Osteocyte (in vitro differentiated cells): Measurements from ENCODE around the gene NCOA3. TPM values are rescaled to one million over a fixed set of nuclear protein-coding genes. Genes with fewer than 3 reads are reported as not detected.
A peak's percentile ranks its signal among the peaks of the same experiment; 100 is the strongest.
"Not testable (repeated sequence)": the region's sequence is repeated elsewhere in the genome, so short reads cannot be mapped to it uniquely, and the experiment has no call there.

Source experiments
- DNase-seq: peaks from one replicate; pipeline ENCODE4 v3.0.0; 2021; ENCODE audit warnings: mixed read lengths; ENCODE audit not compliant: unreplicated experiment; ENCODE audit errors: extremely low spot score
- H3K27ac Mint-ChIP-seq: one replicate; pipeline ENCODE4 v1.8.0; 2021; ENCODE audit warnings: mild to moderate bottlenecking, mixed read lengths; ENCODE audit not compliant: unreplicated experiment
- H3K27me3 Mint-ChIP-seq: one replicate; pipeline ENCODE4 v1.8.0; 2021; ENCODE audit warnings: mixed read lengths; ENCODE audit not compliant: unreplicated experiment
- H3K36me3 Mint-ChIP-seq: one replicate; pipeline ENCODE4 v1.8.0; 2021; ENCODE audit warnings: mixed read lengths; ENCODE audit not compliant: unreplicated experiment
- H3K4me1 Mint-ChIP-seq: one replicate; pipeline ENCODE4 v1.8.0; 2021; ENCODE audit warnings: mixed read lengths; ENCODE audit not compliant: unreplicated experiment
- H3K4me3 Mint-ChIP-seq: one replicate; pipeline ENCODE4 v1.8.0; 2021; ENCODE audit warnings: mild to moderate bottlenecking, moderate library complexity, mixed read lengths; ENCODE audit not compliant: unreplicated experiment
- H3K9me3 Mint-ChIP-seq: one replicate; pipeline ENCODE4 v1.8.0; 2021; ENCODE audit warnings: mixed read lengths; ENCODE audit not compliant: unreplicated experiment
- CTCF ChIP-seq: fragments of 200-600 bp; sonication (generic); IDR thresholded peaks from 2 replicates; pipeline ENCODE4 v1.5.0; 2021; ENCODE audit warnings: antibody characterized with exemption, mild to moderate bottlenecking, moderate library complexity
- total RNA-seq: library from RNA; stranded (reverse); gene quantifications from 2 replicates; pipeline ENCODE4 v1.2.1, GENCODE V29; 2021

The NCOA3 gene
- total RNA-seq, 1 donor from 2014 or later: 75.9 TPM

DNA sequence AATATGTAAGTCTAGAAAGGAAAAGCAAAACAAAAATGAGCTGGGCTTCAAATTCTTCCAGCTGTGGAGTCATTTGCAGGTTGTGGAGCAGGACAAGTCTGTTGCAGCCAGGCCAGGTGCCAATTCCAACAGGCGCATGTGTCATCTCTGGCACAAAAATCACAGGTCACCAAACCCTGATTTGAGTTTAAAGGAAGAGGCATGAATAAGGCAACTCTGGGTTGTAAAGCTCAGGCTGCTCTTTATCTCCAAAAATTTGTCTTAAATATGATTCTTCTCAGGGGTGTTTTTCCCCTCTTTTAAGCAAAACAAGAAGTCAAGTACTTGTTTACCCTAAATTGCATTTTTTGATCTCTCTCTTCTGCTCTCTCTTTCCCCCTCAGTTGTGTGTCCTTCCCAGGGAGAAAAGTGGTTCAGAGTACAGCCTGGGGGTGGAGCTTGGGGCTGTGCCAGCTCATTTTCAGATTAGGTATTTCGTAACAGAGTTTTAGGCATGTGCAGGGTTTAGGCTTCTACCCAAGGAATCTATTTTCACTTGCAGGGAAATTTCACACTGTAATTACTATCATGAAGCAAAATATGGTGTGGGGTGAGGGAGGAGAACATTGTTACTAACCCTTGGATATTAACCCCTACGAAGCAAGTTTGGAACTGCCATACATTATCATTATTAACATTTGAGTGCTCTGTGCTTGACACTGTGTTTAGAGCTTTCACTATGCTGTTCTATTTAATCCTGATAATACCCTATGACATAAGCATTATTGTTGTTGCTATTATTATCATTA, 8.3 kb upstream of the NCOA3 start:
- Mint-ChIP-seq H3K27ac (peak overlapping the region; percentile 78), H3K9me3 (no peaks in the 10 kb centered on the region), H3K36me3 (no peaks in the 10 kb centered on the region), H3K27me3 (no peaks in the 10 kb centered on the region), H3K4me1 (peaks cover 20% of the 10 kb centered on the region), H3K4me3 (peak overlapping the region; percentile 39)
- no peak for TF ChIP-seq CTCF
- no peak for DNase-seq

GRCh38 chr20:47493963-47494293, 7.8 kb upstream of the NCOA3 start:
- H3K9me3 Mint-ChIP-seq: no peaks in the 10 kb centered on the region
- H3K27ac Mint-ChIP-seq: no peak overlapping the region
- no peak for DNase-seq
- no peaks in the 10 kb centered on the region for H3K36me3 Mint-ChIP-seq
- peaks cover 20% of the 10 kb centered on the region for H3K4me1 Mint-ChIP-seq
- no peak for TF ChIP-seq CTCF
- no peaks in the 10 kb centered on the region for H3K27me3 Mint-ChIP-seq
- no peak overlapping the region for H3K4me3 Mint-ChIP-seq

DNA sequence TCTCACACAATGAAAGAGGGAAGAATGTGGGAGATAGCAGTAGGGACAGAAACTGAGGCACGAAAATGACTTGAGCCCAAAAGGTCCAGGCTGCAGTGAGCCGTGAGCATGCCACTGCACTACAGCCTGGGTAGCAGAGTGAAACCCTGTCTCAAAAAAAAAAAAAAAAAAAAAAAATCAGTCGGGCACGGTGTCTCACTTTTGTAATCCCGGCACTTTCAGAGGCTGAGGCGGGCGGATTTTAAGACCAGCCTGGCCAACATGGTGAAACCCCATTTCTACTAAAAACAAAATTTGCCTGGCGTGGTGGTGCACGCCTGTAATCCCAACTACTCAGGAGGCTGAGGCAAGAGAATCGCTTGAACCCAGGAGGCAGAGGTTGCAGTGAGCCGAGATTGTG, 7.1 kb upstream of the NCOA3 start:
- H3K4me3 Mint-ChIP-seq, H3K36me3 Mint-ChIP-seq, DNase-seq, H3K27ac Mint-ChIP-seq, H3K27me3 Mint-ChIP-seq, H3K9me3 Mint-ChIP-seq: not testable (repeated sequence)
- peaks cover 20% of the 10 kb centered on the region for H3K4me1 Mint-ChIP-seq

- peaks cover 29% of the 10 kb centered on the region for H3K4me1 Mint-ChIP-seq
- no peak for TF ChIP-seq CTCF
- H3K4me3 Mint-ChIP-seq: no peak overlapping the region
- H3K36me3 Mint-ChIP-seq: no peaks in the 10 kb centered on the region
- H3K27me3 Mint-ChIP-seq: no peaks in the 10 kb centered on the region
- H3K9me3 Mint-ChIP-seq: no peaks in the 10 kb centered on the region
- no peak overlapping the region for H3K27ac Mint-ChIP-seq
- DNase-seq: no peak
Observed at GRCh38 chr20:47496118-47496517, 5.6 kb upstream of the NCOA3 start.

- H3K27ac Mint-ChIP-seq: no peak overlapping the region
Observed at GRCh38 chr20:47498606-47499005, 3.1 kb upstream of the NCOA3 start.

More at GRCh38 chr20:47498606-47499005, 3.1 kb upstream of the NCOA3 start:
- no peaks in the 10 kb centered on the region for H3K9me3 Mint-ChIP-seq
- TF ChIP-seq CTCF: no peak
- no peak for DNase-seq
- no peak overlapping the region for H3K4me3 Mint-ChIP-seq
- no peaks in the 10 kb centered on the region for H3K27me3 Mint-ChIP-seq
- no peaks in the 10 kb centered on the region for H3K36me3 Mint-ChIP-seq
- H3K4me1 Mint-ChIP-seq: peaks cover 19% of the 10 kb centered on the region
